ENCODE measurements around the gene NAT10. TPM values are rescaled to one million over a fixed set of nuclear protein-coding genes. Genes with fewer than 3 reads are reported as not detected.

Gene NAT10
- total and polyA plus RNA-seq, 2 experiments from 2014 or later = 44.1 to 58.8 TPM

DNA sequence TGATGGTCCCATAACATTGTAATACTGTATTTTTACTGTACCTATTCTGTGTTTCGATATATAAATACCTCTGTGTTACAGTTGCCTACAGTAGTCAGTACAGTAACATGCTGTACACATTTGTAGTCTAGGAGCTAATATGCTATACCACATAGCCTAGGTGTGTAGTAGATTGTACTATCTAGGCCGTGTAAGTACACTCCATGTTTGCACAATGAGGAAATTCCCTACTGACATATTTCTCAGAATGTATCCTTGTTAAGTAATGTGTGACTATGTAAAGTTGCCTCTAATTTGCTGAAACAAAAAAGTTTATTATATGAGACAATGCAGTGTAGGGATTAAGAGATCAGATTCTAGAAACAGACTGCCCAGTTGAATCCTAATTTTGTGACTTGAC, 32.6 kb upstream of the NAT10 start:
- ATAC-seq (no peak), DNase-seq (ENCODE audit: low spot score) (no peak)
- Histone ChIP-seq H3K36me3 (ENCODE audit: insufficient read depth) (peaks cover 65% of the 10 kb centered on the region), H2AFZ (no peak overlapping the region), H3K4me1 (ENCODE audit: insufficient read depth) (no peaks in the 10 kb centered on the region), H3K9me2 (ENCODE audit: insufficient read depth) (no peaks in the 10 kb centered on the region), H4K20me1 (replicated peaks; ENCODE audit: insufficient read depth) (peaks cover 67% of the 10 kb centered on the region), H3K4me2 (no peak overlapping the region), H3K27ac (ENCODE audit: low read depth) (no peak overlapping the region), H3K27me3 (ENCODE audit: insufficient read depth) (no peaks in the 10 kb centered on the region), H3F3A (replicated peaks; ENCODE audit: low read depth) (peaks cover 7% of the 10 kb centered on the region; the same call in 1 of the 2 replicates), H3K4me3 (no peak overlapping the region), H3K79me2 (replicated peaks; ENCODE audit: insufficient read depth) (peaks cover 98% of the 10 kb centered on the region)
- Mint-ChIP-seq H3K9me3 (no peaks in the 10 kb centered on the region), H3K27ac (no peak overlapping the region), H3K27me3 (ENCODE audit: insufficient read depth, low read depth, poor library complexity) (no peaks in the 10 kb centered on the region), H3K36me3 (ENCODE audit: low read depth) (peaks cover 75% of the 10 kb centered on the region), H3K4me3 (no peak overlapping the region), H3K4me1 (peaks cover 6% of the 10 kb centered on the region; the same call in 2 of the 3 replicates)
- TF ChIP-seq EZH2 (IDR thresholded peaks at IDR 0.05; ENCODE audit: low read depth, unreplicated experiment) (no peak), NANOG (IDR thresholded peaks at IDR 0.05; ENCODE audit: borderline replicate concordance) (no peak), ZNF114 (CRISPR knock-in tag; IDR thresholded peaks at IDR 0.05) (no peak), POLR2AphosphoS5 (IDR thresholded peaks at IDR 0.05; ENCODE audit: low read depth) (no peak), JUNB (IDR thresholded peaks at IDR 0.05; ENCODE audit: unreplicated experiment) (no peak), CREB1 (CRISPR knock-in tag; IDR thresholded peaks at IDR 0.05; ENCODE audit: low read depth) (no peak), ZNF331 (CRISPR knock-in tag; IDR thresholded peaks at IDR 0.05; ENCODE audit: low read depth) (no peak), STAT1 (IDR thresholded peaks at IDR 0.05; ENCODE audit: unreplicated experiment) (no peak), EZH2phosphoT487 (IDR thresholded peaks at IDR 0.05; ENCODE audit: unreplicated experiment) (no peak)
- TF ChIP-seq, protein P1, sequence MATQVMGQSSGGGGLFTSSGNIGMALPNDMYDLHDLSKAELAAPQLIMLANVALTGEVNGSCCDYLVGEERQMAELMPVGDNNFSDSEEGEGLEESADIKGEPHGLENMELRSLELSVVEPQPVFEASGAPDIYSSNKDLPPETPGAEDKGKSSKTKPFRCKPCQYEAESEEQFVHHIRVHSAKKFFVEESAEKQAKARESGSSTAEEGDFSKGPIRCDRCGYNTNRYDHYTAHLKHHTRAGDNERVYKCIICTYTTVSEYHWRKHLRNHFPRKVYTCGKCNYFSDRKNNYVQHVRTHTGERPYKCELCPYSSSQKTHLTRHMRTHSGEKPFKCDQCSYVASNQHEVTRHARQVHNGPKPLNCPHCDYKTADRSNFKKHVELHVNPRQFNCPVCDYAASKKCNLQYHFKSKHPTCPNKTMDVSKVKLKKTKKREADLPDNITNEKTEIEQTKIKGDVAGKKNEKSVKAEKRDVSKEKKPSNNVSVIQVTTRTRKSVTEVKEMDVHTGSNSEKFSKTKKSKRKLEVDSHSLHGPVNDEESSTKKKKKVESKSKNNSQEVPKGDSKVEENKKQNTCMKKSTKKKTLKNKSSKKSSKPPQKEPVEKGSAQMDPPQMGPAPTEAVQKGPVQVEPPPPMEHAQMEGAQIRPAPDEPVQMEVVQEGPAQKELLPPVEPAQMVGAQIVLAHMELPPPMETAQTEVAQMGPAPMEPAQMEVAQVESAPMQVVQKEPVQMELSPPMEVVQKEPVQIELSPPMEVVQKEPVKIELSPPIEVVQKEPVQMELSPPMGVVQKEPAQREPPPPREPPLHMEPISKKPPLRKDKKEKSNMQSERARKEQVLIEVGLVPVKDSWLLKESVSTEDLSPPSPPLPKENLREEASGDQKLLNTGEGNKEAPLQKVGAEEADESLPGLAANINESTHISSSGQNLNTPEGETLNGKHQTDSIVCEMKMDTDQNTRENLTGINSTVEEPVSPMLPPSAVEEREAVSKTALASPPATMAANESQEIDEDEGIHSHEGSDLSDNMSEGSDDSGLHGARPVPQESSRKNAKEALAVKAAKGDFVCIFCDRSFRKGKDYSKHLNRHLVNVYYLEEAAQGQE (IDR thresholded peaks at IDR 0.05; ENCODE audit: unreplicated experiment) = no peak
- TF ChIP-seq, protein P2, sequence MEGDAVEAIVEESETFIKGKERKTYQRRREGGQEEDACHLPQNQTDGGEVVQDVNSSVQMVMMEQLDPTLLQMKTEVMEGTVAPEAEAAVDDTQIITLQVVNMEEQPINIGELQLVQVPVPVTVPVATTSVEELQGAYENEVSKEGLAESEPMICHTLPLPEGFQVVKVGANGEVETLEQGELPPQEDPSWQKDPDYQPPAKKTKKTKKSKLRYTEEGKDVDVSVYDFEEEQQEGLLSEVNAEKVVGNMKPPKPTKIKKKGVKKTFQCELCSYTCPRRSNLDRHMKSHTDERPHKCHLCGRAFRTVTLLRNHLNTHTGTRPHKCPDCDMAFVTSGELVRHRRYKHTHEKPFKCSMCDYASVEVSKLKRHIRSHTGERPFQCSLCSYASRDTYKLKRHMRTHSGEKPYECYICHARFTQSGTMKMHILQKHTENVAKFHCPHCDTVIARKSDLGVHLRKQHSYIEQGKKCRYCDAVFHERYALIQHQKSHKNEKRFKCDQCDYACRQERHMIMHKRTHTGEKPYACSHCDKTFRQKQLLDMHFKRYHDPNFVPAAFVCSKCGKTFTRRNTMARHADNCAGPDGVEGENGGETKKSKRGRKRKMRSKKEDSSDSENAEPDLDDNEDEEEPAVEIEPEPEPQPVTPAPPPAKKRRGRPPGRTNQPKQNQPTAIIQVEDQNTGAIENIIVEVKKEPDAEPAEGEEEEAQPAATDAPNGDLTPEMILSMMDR (conservative IDR thresholded peaks at IDR 0.05; ENCODE audit: low read depth in 2 of 2) = no peak
- TF ChIP-seq, protein P3, sequence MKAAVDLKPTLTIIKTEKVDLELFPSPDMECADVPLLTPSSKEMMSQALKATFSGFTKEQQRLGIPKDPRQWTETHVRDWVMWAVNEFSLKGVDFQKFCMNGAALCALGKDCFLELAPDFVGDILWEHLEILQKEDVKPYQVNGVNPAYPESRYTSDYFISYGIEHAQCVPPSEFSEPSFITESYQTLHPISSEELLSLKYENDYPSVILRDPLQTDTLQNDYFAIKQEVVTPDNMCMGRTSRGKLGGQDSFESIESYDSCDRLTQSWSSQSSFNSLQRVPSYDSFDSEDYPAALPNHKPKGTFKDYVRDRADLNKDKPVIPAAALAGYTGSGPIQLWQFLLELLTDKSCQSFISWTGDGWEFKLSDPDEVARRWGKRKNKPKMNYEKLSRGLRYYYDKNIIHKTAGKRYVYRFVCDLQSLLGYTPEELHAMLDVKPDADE (IDR thresholded peaks at IDR 0.05) = no peak
- TF ChIP-seq, protein P4, sequence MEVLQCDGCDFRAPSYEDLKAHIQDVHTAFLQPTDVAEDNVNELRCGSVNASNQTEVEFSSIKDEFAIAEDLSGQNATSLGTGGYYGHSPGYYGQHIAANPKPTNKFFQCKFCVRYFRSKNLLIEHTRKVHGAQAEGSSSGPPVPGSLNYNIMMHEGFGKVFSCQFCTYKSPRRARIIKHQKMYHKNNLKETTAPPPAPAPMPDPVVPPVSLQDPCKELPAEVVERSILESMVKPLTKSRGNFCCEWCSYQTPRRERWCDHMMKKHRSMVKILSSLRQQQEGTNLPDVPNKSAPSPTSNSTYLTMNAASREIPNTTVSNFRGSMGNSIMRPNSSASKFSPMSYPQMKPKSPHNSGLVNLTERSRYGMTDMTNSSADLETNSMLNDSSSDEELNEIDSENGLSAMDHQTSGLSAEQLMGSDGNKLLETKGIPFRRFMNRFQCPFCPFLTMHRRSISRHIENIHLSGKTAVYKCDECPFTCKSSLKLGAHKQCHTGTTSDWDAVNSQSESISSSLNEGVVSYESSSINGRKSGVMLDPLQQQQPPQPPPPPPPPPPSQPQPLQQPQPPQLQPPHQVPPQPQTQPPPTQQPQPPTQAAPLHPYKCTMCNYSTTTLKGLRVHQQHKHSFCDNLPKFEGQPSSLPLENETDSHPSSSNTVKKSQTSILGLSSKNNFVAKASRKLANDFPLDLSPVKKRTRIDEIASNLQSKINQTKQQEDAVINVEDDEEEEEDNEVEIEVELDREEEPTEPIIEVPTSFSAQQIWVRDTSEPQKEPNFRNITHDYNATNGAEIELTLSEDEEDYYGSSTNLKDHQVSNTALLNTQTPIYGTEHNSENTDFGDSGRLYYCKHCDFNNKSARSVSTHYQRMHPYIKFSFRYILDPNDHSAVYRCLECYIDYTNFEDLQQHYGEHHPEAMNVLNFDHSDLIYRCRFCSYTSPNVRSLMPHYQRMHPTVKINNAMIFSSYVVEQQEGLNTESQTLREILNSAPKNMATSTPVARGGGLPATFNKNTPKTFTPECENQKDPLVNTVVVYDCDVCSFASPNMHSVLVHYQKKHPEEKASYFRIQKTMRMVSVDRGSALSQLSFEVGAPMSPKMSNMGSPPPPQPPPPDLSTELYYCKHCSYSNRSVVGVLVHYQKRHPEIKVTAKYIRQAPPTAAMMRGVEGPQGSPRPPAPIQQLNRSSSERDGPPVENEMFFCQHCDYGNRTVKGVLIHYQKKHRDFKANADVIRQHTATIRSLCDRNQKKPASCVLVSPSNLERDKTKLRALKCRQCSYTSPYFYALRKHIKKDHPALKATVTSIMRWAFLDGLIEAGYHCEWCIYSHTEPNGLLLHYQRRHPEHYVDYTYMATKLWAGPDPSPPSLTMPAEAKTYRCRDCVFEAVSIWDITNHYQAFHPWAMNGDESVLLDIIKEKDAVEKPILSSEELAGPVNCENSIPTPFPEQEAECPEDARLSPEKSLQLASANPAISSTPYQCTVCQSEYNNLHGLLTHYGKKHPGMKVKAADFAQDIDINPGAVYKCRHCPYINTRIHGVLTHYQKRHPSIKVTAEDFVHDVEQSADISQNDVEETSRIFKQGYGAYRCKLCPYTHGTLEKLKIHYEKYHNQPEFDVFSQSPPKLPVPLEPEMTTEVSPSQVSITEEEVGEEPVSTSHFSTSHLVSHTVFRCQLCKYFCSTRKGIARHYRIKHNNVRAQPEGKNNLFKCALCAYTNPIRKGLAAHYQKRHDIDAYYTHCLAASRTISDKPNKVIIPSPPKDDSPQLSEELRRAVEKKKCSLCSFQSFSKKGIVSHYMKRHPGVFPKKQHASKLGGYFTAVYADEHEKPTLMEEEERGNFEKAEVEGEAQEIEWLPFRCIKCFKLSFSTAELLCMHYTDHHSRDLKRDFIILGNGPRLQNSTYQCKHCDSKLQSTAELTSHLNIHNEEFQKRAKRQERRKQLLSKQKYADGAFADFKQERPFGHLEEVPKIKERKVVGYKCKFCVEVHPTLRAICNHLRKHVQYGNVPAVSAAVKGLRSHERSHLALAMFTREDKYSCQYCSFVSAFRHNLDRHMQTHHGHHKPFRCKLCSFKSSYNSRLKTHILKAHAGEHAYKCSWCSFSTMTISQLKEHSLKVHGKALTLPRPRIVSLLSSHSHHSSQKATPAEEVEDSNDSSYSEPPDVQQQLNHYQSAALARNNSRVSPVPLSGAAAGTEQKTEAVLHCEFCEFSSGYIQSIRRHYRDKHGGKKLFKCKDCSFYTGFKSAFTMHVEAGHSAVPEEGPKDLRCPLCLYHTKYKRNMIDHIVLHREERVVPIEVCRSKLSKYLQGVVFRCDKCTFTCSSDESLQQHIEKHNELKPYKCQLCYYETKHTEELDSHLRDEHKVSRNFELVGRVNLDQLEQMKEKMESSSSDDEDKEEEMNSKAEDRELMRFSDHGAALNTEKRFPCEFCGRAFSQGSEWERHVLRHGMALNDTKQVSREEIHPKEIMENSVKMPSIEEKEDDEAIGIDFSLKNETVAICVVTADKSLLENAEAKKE (CRISPR knock-in tag; IDR thresholded peaks at IDR 0.05) = no peak
